GM23248 (cell line): Measurements from ENCODE around the gene CHTF18.

Source experiments
- EZH2 ChIP-seq: fragments of 200-600 bp; sonication (generic); IDR thresholded peaks from 2 replicates; pipeline ENCODE4 v1.6.1; 2018; ENCODE audit warnings: antibody characterized with exemption, mild to moderate bottlenecking; ENCODE audit not compliant: insufficient read depth, poor library complexity, severe bottlenecking
- EZH2phosphoT487 ChIP-seq: fragments of 200-600 bp; sonication (generic); IDR thresholded peaks from 2 replicates; pipeline ENCODE4 v1.6.1; 2018; ENCODE audit warnings: antibody characterized with exemption, moderate library complexity, mild to moderate bottlenecking, low read depth; ENCODE audit not compliant: insufficient read depth

DNA sequence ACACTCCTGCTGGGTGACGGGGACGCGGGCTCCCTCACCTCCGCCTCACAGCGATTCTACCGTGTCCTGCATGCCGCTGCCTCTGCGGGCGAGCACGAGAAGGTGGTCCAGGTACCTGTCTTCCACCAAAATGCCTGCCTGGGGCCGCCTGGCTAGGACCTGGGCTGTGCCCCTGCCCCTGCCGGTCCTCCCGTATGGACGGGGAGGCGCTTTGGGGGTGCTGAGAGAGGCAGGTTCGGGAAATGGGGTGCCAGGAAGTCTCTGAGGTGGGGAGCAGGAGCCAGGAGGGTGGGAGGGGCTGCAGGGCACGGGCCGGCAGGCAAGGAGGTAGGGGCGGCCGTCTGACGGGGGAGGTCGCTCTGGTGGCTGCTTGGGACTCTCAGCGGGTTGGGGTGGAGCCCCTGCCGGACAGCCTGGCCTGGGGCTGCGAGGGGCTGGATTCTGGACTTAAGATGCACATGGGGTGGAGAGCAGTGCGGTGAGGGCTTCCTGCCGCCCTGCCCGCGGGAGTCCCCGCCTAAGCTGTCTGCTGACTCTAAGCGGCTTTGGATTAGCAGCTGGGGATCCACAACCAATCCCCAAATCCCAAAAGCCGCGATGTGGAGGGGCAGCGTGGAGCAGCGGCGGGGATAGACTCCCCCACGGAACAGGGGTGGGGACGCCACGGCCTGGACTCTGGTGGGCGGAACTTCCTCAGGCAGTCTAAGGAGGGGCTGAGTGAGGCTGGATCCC lies 5.8 kb downstream of the CHTF18 start:
- TF ChIP-seq EZH2 (no peak), EZH2phosphoT487 (no peak)
